ENCODE measurements around the gene SYT1. TPM values are rescaled to one million over a fixed set of nuclear protein-coding genes. Genes with fewer than 3 reads are reported as not detected.

Gene SYT1
- total and polyA plus RNA-seq, 2 donors (not counting 1 experiment from before 2014, with no cell fraction given) = 0.60 to 1.3 TPM

- POLR2A ChIA-PET = no interaction called here
- Histone ChIP-seq H3K4me2 (replicated peaks; ENCODE audit: low read depth, low read length, poor library complexity, severe bottlenecking) (no peak overlapping the region), H3K9ac (ENCODE audit: low read length) (no peak overlapping the region), H3K36me3 (replicated peaks in 1 of 2; ENCODE audit: control extremely low read depth in 1 of 2, control insufficient read depth in 1 of 2, extremely low read depth in 1 of 2, insufficient read depth in 2 of 2, low read length in 1 of 2) (no peaks in the 10 kb centered on the region), H3K4me1 (ENCODE audit: control insufficient read depth in 2 of 2, insufficient read depth in 2 of 2, low read length in 2 of 2) (no peaks in the 10 kb centered on the region), H3K27me3 (replicated peaks in 1 of 4; ENCODE audit: control extremely low read depth in 1 of 4, control insufficient read depth in 3 of 4, insufficient read depth in 4 of 4, low read length in 3 of 4) (no peaks in the 10 kb centered on the region), H3K4me3 (ENCODE audit: control extremely low read depth in 1 of 5, extremely low read depth in 1 of 5, insufficient read depth in 1 of 5, low read depth in 2 of 5, low read length in 4 of 5) (no peak overlapping the region), H3K79me2 (ENCODE audit: control insufficient read depth, insufficient read depth, low read length) (no peaks in the 10 kb centered on the region), H3K27ac (ENCODE audit: low read length in 2 of 2) (no peak overlapping the region), H4K20me1 (ENCODE audit: control insufficient read depth, insufficient read depth, low read length, poor library complexity, severe bottlenecking) (no peaks in the 10 kb centered on the region), H2AFZ (ENCODE audit: insufficient read depth, low read depth, low read length, poor library complexity, severe bottlenecking) (no peak overlapping the region), H3K9me3 (ENCODE audit: control extremely low read depth in 1 of 3, control insufficient read depth in 2 of 3, insufficient read depth in 1 of 3, low read length in 2 of 3) (no peaks in the 10 kb centered on the region)
- no peak for ATAC-seq (ENCODE audit: low read depth)
- H3K9me3 Mint-ChIP-seq (ENCODE audit: insufficient read depth) = no peaks in the 10 kb centered on the region
- CTCF ChIA-PET = no interaction called here
- no peak overlapping the region for H3K4me3 Mint-ChIP-seq
- no peaks in the 10 kb centered on the region for H3K27me3 Mint-ChIP-seq
- intact Hi-C loops (cut with micrococcal nuclease) = no loop called here
- no peak overlapping the region for H3K27ac Mint-ChIP-seq
- no CpG with 5 or more reads among the region's 3 CpGs for WGBS (ENCODE audit: insufficient coverage)
- H3K4me1 Mint-ChIP-seq = no peaks in the 10 kb centered on the region
- no peak for TF ChIP-seq EZH2 (IDR thresholded peaks at IDR 0.05; ENCODE audit: borderline replicate concordance, insufficient read depth, low read depth, low read length, poor library complexity, severe bottlenecking)
- TF ChIP-seq, protein P1, sequence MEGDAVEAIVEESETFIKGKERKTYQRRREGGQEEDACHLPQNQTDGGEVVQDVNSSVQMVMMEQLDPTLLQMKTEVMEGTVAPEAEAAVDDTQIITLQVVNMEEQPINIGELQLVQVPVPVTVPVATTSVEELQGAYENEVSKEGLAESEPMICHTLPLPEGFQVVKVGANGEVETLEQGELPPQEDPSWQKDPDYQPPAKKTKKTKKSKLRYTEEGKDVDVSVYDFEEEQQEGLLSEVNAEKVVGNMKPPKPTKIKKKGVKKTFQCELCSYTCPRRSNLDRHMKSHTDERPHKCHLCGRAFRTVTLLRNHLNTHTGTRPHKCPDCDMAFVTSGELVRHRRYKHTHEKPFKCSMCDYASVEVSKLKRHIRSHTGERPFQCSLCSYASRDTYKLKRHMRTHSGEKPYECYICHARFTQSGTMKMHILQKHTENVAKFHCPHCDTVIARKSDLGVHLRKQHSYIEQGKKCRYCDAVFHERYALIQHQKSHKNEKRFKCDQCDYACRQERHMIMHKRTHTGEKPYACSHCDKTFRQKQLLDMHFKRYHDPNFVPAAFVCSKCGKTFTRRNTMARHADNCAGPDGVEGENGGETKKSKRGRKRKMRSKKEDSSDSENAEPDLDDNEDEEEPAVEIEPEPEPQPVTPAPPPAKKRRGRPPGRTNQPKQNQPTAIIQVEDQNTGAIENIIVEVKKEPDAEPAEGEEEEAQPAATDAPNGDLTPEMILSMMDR (IDR thresholded peaks at IDR 0.05) = no peak
- no peak for DNase-seq
Measured at GRCh38 chr12:79288911-79289310, 424.3 kb downstream of the SYT1 start.

DNA sequence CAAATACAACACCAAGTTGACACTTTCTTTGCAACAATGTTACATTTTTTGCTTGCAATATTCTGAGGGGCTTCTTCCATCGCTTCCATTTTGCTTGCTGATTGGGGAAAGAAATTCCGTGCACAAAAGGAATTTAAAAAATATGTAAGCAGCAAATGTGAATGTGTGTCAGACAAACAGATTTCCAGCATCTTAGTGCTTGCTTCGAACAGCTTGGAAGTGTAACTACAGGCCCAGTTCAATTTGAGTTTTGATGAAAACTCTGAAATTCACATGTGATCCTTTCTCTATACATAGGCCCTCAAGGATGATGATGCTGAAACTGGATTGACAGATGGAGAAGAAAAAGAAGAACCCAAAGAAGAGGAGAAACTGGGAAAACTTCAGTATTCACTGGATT, 427.1 kb downstream of the SYT1 start:
- no peaks in the 10 kb centered on the region for H3K27me3 Mint-ChIP-seq
- TF ChIP-seq, protein P1 (IDR thresholded peaks at IDR 0.05) = no peak
- no peak for TF ChIP-seq EZH2 (IDR thresholded peaks at IDR 0.05; ENCODE audit: borderline replicate concordance, insufficient read depth, low read depth, low read length, poor library complexity, severe bottlenecking)
- H3K4me1 Mint-ChIP-seq = no peaks in the 10 kb centered on the region
- Histone ChIP-seq H3K9me3 (ENCODE audit: control extremely low read depth in 1 of 3, control insufficient read depth in 2 of 3, insufficient read depth in 1 of 3, low read length in 2 of 3) (no peaks in the 10 kb centered on the region), H3K36me3 (replicated peaks in 1 of 2; ENCODE audit: control extremely low read depth in 1 of 2, control insufficient read depth in 1 of 2, extremely low read depth in 1 of 2, insufficient read depth in 2 of 2, low read length in 1 of 2) (no peaks in the 10 kb centered on the region), H4K20me1 (ENCODE audit: control insufficient read depth, insufficient read depth, low read length, poor library complexity, severe bottlenecking) (no peaks in the 10 kb centered on the region), H3K27ac (ENCODE audit: low read length in 2 of 2) (no peak overlapping the region), H3K4me3 (ENCODE audit: control extremely low read depth in 1 of 5, extremely low read depth in 1 of 5, insufficient read depth in 1 of 5, low read depth in 2 of 5, low read length in 4 of 5) (no peak overlapping the region), H3K79me2 (ENCODE audit: control insufficient read depth, insufficient read depth, low read length) (no peaks in the 10 kb centered on the region), H3K4me2 (replicated peaks; ENCODE audit: low read depth, low read length, poor library complexity, severe bottlenecking) (no peak overlapping the region), H2AFZ (ENCODE audit: insufficient read depth, low read depth, low read length, poor library complexity, severe bottlenecking) (no peak overlapping the region), H3K9ac (ENCODE audit: low read length) (no peak overlapping the region), H3K27me3 (replicated peaks in 1 of 4; ENCODE audit: control extremely low read depth in 1 of 4, control insufficient read depth in 3 of 4, insufficient read depth in 4 of 4, low read length in 3 of 4) (no peaks in the 10 kb centered on the region), H3K4me1 (ENCODE audit: control insufficient read depth in 2 of 2, insufficient read depth in 2 of 2, low read length in 2 of 2) (no peaks in the 10 kb centered on the region)
- 92% methylated on average over 3 of the region's 3 CpGs for WGBS (ENCODE audit: insufficient coverage)
- no peak overlapping the region for H3K4me3 Mint-ChIP-seq
- ATAC-seq (ENCODE audit: low read depth) (no peak), DNase-seq (no peak)
- H3K27ac Mint-ChIP-seq = no peak overlapping the region
- CTCF ChIA-PET = no interaction called here
- POLR2A ChIA-PET = no interaction called here
- H3K9me3 Mint-ChIP-seq (ENCODE audit: insufficient read depth) = no peaks in the 10 kb centered on the region
- intact Hi-C loops (cut with micrococcal nuclease) = no loop called here

Measured in B cell (primary cell).